ENCODE measurements around the gene SDS. TPM values are rescaled to one million over a fixed set of nuclear protein-coding genes. Genes with fewer than 3 reads are reported as not detected.

The SDS gene
- total and polyA plus RNA-seq, 4 donors: 0.65 to 433 (median 77.9) TPM

- no peak for TF ChIP-seq CTCF (IDR thresholded peaks at IDR 0.05; ENCODE audit: low read depth, low read length, missing input control)
- TF ChIP-seq SP1 (IDR thresholded peaks at IDR 0.05): no peak
- no peak for TF ChIP-seq RXRA (IDR thresholded peaks at IDR 0.05)
- no peak for TF ChIP-seq JUND (IDR thresholded peaks at IDR 0.05)
- TF ChIP-seq RAD21 (IDR thresholded peaks at IDR 0.05): no peak
- TF ChIP-seq GABPA (IDR thresholded peaks at IDR 0.05 in 1 of 2, conservative IDR thresholded peaks at IDR 0.05 in 1 of 2): no peak
- TF ChIP-seq TAF1 (conservative IDR thresholded peaks at IDR 0.05): no peak
- TF ChIP-seq MAX (IDR thresholded peaks at IDR 0.05): no peak
Observed at GRCh38 chr12:113359133-113359938, 44.4 kb downstream of the SDS start (continued).

- DNase-seq (ENCODE audit: low spot score): peak; percentile 94
- WGBS: under 1% methylated on average over 67 of the region's 67 CpGs
- no peaks in the 10 kb centered on the region for H3K36me3 ChIP-seq (ENCODE audit: control insufficient read depth in 4 of 4, insufficient read depth in 3 of 4, low read depth in 1 of 4, low read length in 3 of 4)
- peak within 1 kb of the TSS; percentile 42 to 48 for H3K9ac ChIP-seq (ENCODE audit: low read depth in 1 of 2, low read length in 2 of 2)
- peaks cover 2 to 17% (median 10%) of the 10 kb centered on the region in 4 donors for H3K4me1 ChIP-seq (ENCODE audit: control insufficient read depth in 4 of 4, insufficient read depth in 4 of 4, low read length in 3 of 4)
- H3K4me3 ChIP-seq (ENCODE audit: low read depth in 1 of 3, low read length in 3 of 3): peak within 1 kb of the TSS; percentile 41 to 96 (median 74)
- no peaks in the 10 kb centered on the region for H3K27me3 ChIP-seq (ENCODE audit: control insufficient read depth in 4 of 4, insufficient read depth in 4 of 4, low read length in 3 of 4)
- TF ChIP-seq CTCF (IDR thresholded peaks at IDR 0.05; ENCODE audit: low read depth, low read length, missing input control) (no peak), FOXA1 (IDR thresholded peaks at IDR 0.05) (no peak), JUND (IDR thresholded peaks at IDR 0.05) (no peak), SP1 (IDR thresholded peaks at IDR 0.05) (peak; percentile 60), HNF4A (conservative IDR thresholded peaks at IDR 0.05) (peak in 1 of 2 donors; percentile 24), HNF4G (IDR thresholded peaks at IDR 0.05) (no peak), ZBTB33 (IDR thresholded peaks at IDR 0.05) (no peak), RXRA (IDR thresholded peaks at IDR 0.05) (peak in 1 of 2 donors; percentile 6), GABPA (IDR thresholded peaks at IDR 0.05 in 1 of 2, conservative IDR thresholded peaks at IDR 0.05 in 1 of 2) (no peak), NR2F2 (IDR thresholded peaks at IDR 0.05) (no peak), EGR1 (IDR thresholded peaks at IDR 0.05; ENCODE audit: low read depth in 2 of 2) (peak; percentile 91 to 92), ATF3 (IDR thresholded peaks at IDR 0.05) (no peak), FOXA2 (IDR thresholded peaks at IDR 0.05) (no peak), TAF1 (conservative IDR thresholded peaks at IDR 0.05) (no peak), MAX (IDR thresholded peaks at IDR 0.05) (peak; percentile 35), YY1 (IDR thresholded peaks at IDR 0.05) (peak; percentile 57), REST (IDR thresholded peaks at IDR 0.05) (peak; percentile 59), RAD21 (IDR thresholded peaks at IDR 0.05) (peak in 1 of 2 donors; percentile 30)
- H3K27ac ChIP-seq (ENCODE audit: low read depth in 1 of 2, low read length in 2 of 2): peak within 1 kb of the TSS; percentile 57 to 73
- H3K9me3 ChIP-seq (ENCODE audit: control insufficient read depth in 4 of 4, low read length in 3 of 4): no peaks in the 10 kb centered on the region
Observed at GRCh38 chr12:113358381-113359132, 45.1 kb downstream of the SDS start, which contains the start of gene PLBD2. TSS of gene PLBD2 (plus strand) at chr12:113358587. CDS start at chr12:113358601, 14 bp downstream.
